ENCODE data around the gene SELE.

SELE gene, protein sequence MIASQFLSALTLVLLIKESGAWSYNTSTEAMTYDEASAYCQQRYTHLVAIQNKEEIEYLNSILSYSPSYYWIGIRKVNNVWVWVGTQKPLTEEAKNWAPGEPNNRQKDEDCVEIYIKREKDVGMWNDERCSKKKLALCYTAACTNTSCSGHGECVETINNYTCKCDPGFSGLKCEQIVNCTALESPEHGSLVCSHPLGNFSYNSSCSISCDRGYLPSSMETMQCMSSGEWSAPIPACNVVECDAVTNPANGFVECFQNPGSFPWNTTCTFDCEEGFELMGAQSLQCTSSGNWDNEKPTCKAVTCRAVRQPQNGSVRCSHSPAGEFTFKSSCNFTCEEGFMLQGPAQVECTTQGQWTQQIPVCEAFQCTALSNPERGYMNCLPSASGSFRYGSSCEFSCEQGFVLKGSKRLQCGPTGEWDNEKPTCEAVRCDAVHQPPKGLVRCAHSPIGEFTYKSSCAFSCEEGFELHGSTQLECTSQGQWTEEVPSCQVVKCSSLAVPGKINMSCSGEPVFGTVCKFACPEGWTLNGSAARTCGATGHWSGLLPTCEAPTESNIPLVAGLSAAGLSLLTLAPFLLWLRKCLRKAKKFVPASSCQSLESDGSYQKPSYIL

DNA sequence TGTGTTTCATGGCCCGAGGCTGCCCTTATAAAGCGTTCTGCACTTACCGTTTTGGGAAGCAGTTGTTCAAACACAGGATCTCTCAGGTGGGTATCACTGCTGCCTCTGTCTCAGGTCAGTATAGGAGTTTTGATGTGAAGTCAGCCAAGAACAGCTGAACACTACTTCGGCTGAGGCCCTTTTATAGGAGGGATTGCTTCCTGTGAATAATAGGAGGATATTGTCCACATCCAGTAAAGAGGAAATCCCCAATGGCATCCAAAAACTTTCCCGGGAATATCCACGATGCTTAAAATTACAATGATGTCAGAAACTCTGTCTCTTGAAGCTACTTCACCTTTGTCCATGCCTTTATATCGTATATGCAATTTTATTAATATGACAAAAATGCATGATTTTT lies at the start of gene SELE:
TSS of gene SELE (minus strand) at position 156 of the 400 bp plus-strand sequence. CDS start 467 bp downstream, outside the sequence.
- no peak for DNase-seq

DNA sequence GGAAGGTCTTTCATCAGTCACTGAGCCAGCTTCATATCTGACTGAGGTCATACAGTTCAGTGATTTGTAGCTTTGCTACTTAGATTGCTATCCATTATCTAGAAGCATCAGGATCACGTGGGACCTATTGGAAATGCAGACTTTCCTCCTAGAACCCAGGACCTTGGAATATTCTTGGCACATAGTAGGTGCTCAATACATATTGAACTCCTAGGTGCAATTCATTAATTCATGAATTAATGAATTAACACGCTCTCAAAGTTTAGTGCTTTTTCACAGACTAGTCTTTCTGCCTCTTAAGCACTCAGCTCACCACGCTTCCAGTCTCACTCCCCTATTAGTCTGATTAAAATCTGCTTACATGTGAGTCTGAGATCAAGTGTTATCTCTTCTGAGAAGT lies 48.7 kb upstream of the SELE start:
- DNase-seq: no peak

DNA sequence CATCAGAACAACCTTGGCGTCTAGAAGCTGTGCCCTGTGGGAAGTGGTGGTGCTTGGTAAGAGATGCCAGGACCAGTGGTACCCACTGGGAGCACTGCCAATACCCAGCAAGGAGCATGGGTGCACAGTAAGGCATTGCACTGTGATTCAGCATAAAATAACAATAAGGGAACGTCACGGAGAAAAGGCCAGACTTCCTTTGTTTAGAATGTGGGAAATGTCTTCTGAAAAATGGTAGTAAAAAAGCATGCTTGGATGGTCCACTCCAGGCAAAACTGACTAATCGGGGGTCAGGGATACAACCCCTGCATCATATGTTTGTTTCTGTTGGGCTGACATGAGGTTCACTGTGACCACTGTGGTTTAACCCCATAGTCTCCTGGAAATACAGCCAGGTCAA lies 46.1 kb upstream of the SELE start:
- no peak for DNase-seq

DNA sequence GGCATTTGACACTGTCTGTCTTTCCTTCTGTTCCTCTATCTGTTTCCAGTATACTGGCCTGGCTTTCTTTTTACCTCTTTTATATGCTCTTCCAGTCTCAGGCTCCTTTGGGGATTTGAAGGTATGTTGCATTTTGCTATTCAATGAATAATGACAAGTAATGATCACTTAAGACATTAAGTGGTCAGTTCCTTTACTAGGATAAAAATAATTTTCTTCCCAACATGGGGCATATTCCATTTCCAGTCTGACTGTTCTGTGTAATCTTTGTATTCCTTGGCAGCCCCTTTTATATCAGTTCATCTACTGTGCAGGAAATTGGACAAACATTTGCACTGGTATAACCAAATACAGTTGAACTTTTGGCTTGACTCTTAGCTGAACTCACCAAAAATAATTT lies 45.3 kb upstream of the SELE start:
- DNase-seq: no peak

DNA sequence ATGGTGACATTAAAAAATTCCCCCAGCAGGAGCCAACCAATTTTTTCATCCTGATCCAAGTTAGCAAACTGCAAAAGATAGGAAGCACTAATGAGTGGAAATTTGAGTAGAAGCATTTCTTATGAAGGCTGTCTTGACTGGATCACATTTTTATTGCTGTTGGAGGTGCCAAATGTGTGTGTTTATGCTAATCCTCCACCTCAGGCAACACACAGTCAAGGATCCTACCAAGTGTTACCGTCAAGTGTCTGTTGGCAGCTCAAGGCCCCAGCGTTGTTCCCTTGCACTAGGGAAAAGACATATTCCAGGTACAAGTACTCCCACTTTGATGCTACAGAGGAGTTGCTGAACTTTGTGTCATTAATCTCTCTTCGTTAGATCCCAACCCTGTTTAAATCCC lies 42.6 kb upstream of the SELE start:
- no peak for DNase-seq

DNA sequence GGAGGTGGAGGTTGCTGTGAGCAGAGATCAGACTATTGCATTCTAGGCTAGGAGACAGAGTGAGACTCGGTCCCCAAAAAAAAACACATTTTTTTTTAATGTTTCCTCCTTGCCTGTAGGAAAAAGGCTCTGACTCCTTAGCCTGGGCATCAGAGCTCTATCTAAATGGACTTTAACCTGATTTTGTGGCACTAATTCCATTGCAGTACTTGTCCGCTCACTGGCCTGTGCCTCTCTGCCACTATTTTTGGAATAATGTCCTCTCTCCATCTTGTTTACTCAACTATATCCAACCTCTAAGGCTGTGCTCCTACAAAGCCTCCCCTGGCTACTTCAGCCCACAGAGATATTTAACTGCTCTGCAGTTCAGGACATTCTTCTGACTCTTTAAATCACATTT lies 34.3 kb upstream of the SELE start:
- no peak for DNase-seq

DNA sequence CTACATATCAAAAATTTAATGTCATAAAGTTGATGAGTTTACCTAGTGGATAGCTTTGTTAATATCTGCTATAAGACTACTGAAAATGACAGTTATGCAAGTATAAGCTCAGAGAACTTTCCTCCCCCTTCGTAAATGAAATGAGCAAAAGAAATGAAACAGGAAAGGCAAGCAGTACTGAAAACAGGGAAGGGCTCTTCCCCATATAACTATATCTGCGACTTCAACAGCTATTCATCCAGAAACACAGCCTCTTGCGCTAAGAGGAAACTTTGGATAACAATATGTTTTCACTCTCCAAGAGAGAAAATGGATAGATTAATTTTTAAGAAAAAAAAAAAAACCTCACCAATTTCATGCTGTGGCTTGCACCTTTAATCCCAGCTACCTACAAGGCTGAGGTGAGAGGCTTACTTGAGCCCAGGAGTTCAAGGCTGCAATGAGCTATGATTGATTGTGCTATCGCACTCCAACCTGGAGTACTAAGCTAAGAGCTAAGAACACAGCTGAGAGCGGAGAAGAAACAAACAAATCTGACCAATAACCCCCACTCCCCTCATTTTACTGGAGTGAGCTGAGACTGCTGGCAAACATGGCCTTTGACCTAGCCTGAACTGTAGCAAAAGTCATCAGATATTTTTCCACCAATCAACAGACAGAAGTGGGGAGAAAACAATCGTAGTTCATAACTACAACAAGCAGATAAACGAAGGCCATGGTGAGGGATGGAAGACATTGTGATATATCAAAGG lies 31.9 kb upstream of the SELE start:
- DNase-seq: no peak

DNA sequence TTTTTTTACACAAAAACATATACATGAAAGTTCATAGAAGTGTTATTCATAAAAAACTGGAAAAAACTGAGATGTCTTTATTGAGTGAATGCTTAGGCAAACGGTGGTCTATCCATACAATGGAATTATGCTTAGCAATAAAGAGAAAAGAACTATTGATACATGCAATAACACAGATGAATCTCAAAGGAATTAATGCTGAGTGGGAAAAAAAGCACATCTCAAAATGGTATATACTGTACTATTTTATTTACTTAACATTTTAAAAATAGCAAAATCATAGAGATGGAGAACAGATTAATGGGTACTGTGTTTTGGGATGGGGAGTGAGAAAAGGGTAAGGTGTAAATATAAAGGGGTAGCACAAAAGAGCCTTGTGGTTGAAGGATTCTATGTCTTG lies 31.0 kb upstream of the SELE start:
- no peak for DNase-seq

DNA sequence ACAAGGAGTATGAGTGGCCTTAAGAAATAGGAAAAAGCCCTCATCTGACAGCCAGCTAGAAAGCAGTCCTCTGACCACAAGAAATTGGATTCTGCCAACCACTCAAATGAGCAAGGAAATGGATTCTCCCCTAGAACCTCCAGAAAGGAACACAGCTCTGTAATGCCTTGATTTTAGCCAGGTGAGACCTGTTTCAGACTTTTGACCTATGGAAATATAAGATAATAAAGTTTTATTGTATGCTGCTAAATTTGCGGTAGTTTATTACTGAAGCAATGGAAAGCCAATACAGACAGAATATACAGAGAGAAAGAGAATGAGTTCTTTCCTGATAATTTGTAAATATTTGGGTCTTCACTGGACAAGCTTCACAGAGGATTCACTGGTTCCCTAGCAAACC lies 28.8 kb upstream of the SELE start:
- DNase-seq: no peak

DNA sequence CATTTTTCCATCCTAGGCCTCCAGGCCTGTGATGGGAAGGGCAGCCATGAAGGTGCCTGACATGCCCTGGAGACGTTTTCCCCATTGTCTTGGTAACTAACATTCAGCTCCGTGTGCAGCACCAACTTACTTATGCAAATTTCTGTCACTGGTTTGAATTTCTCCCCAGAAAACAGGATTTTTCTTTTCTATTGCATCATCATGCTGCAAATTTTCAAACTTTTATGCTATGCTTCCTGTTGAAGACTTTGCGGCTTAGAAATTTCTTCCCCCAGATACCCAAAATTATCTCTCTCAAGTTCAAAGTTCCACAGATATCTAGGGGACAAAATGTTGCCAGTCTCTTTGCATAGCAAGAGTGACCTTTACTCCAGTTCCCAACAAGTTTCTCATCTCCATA lies 25.2 kb upstream of the SELE start:
- DNase-seq: no peak

DNA sequence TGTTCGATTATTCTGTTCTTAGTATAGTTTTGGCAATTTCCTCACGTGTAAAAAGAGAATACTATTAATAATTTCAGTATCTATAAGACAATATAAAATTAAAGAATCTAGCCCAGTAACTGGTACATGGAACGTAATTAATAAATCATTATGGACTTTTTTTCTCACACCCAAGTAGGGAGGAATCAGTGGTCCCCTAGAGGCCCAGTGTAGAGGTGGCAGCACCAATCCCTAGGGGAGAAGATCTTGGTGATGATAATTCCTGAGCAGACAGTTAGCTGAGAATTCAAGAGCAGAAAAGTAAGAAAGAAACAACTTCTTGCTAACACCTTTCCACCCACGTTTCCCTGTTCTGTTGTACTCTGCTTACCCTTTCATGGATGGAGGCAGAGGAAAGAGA lies 19.7 kb upstream of the SELE start:
- no peak for DNase-seq

DNA sequence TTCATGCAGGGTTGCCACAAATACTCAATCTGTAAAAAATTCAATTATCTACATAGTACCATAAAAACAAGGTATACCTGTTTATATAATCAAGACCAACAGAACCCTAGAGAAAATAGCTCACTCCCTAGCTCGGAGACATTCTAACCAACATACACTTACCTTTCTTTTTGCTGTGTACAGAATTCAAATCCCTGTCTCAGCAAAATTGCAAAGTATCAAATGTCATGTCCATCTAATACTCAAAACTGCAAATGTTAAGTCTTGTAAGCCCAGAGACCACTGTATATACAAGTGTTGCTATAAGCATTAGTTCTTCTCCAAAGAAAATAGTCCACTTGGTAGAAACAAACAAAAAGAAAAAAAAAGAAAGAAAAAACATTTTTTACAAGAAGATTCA lies 16.2 kb upstream of the SELE start:
- DNase-seq: no peak

DNA sequence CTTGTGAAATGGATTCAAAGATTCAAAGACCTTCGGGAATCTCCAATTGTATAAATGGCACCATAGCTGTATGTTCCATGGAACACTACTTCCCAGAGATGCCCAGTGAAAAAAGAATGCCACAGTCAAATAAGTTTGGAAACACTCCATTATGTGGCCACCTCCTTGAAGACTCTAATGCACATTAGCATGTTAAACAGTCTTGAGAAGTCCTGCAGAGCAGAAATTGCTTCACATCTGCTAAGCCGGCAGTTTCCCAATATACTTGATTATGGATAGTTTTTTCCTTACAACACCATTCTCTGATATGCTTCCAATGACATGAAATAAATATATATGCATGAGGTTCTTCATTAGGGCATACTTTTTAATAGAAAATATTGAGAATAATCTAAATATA lies 12.7 kb upstream of the SELE start:
- DNase-seq: no peak

DNA sequence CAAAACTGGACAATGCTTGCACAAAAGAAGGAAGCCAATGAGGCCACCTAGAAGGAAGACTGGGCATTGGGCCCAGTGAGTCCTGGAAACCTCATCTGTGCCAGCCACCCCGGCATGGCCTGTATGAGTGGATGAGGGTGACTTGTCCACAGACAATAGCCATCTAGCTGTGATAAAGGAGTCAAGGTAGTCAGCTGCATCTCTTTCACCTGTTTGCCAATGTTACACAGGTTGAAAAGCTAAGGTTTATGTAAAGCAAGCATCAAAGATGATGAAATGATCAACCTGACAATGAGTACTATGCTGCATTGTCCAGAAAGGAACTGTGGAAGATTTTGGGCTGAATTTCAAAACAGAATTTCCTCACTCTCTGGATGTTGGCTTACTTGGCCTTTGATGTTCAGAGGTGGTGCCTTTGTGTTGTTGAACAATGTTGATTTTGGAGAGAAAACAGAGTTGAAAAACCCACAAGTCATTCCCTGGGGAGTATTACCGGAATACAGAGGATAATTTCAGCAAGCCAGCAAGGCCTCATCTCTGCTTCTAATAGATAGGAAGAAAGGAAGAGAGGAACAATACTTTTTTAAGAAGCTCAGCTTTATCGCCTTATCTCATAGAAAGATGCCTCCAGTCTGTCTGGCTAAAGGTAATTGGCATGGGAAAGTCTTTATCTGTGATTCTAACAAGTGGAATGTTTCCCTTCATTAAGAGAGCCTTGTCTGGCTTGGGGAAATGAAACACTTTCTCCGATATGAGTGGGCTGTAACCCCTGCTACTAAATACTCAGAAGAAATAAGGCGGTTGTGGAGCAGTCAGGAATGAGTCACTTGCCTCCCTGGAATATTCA lies 11.4 kb upstream of the SELE start:
- DNase-seq: no peak

DNA sequence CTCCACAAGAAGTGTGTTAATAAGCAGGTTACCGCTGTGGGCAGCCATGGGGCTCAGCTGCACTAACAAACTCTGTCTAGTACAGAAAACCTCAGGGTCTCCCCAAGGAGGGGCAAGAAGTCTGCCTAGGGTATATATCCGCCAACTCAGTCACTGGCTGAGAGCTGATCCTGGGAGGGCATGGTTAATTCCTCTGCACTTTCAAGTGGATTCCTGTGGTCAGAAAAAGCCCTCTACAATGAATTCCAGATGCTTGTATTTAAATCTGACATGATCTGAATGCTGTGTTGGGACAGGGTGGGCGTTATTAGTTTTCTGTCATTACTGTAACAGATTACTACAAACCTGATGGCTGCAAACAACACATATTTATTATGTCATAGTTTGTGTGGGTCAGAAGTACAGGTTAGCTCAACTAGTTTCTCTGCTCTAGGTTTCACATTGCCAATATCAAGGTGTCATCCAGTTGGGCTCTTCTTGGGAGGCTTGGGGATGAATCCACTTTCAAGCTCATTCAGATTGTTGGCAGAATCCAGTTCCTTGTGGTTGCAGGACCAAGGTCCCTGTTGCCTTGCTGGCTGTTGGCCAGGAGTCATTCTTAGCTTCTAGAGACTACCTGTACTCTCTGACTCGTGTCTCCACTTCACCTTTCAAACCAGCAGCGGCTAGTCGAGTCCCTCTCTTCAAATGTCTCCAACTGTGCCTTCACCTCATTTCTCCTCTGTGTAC lies 8.0 kb upstream of the SELE start:
- peak; percentile 22 for DNase-seq

DNA sequence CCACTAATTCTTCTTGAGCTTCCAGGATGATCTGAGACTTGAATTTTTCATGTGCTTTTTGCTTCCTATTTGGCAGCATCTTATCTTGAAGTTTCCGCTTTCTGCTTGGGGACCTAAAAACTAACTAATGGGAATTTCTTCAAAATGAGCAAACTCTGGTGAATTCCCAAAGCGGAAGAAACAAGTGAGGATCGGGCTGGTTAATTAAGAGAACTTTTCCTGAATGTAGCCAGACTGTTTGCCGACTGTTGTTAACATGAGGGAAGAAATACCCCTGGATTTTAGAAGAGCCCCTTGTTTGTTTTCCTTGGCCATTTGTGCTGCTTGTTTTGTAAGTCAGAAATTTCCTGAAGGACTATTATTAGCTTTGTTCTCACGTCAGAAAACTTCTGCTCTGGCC lies 6.1 kb upstream of the SELE start:
- no peak for DNase-seq

DNA sequence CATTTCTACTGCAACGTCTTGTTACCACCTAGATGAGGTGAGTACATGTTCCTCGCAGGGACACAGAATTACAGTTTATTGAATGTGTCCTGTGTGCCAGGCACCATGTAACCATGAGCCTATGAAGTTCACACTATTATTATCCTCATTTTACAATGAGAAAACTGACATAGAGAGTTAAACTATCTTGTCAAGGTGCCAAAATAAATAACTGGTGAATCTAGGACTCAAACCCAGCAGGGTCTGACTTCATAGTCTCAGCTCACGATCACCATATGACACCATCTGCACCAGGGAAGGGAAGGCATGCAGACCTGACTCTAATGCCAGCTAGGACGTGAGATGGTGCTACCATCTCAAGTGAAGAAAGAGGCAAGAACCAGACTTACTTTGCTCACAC lies 2.4 kb downstream of the SELE start:
- DNase-seq: no peak

DNA sequence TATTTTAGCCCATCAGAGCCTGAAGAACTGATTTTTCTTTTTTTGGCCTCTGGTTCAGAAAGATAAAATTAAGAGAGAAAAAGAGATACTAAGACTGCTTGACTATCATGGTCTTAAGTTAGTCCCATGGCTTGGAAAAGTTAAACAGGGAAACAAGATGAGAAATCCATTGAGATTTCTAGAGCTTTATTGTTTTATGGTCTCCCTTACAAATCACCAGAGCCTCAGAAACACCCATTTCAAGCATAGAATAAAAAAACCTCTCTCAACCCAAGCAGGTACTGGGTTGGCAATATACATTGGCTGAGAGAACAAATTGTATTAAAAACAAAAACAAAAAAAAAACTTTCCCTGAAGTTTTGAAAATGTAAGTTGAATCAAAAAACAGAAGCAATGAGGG lies 3.9 kb downstream of the SELE start:
- no peak for DNase-seq

DNA sequence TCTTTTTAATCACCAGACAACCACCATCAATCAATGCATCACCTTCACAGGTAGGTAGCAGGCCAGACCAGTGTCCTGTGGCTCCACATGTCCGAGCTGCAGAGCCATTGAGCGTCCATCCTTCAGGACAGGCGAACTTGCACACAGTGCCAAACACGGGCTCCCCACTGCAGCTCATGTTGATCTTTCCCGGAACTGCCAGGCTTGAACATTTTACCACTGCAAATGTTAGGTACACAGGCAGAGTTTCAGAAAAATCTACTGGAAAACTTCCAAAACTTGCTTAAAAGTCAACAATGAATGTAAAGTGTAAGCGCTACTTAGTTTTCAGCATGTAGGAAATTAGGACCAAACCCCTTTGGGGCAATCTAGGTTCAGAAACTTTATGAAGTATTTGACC lies 6.6 kb downstream of the SELE start:
- DNase-seq: no peak

DNA sequence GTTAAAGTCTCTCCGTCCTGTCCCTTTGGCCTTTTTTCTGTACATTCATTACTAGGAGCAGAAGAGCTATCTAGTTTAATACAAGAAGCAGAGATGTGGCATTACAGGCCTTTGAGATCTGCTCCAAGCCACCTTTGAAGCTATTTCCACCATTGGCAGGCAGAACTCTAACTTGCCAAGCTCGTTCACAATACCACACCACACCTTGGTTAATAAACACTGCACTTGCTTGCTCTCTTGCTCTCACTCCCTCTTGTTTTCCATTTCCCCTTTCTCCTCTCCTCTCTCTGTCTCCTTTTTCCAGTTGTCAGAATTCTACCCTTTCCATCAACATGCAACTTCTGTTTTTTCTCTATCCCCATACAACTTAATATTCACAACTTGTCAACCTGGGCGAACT lies 7.0 kb downstream of the SELE start:
- DNase-seq: no peak

DNA sequence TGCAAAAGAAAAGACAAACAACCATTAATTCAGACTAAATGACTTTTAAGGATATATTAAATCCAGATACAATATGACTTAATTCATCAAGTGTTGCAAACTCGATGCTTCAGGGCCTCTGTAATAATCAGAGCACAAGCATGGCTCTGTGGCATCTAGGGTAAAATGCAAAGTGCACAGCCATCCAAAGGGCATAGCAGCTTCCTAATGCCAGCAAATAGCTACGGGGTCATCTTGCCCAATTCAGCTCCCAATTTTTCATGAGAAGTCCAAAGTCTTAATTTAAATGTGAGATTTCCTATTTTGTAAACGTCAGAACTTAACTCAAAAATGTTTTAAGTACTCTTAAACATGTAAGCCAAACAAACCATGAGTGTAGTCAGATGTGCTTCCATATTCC lies 7.9 kb downstream of the SELE start:
- no peak for DNase-seq

DNA sequence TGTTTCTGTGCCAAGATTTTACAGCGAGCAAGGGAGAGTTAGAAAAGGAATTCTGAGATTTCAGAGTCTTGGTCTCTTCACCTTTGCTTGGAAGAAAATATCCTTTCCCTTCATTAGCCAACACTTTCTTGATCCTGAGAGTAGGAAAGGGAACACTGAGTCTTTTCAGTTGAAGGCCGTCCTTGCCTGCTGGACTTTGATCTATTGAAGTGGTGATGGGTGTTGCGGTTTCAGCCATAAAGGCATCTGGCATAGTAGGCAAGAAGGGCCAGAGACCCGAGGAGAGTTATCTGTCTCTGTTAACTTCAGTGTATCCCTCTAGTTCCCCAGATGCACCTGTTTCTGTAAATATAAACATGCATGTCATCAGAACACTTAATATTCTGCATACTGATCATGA lies 9.7 kb downstream of the SELE start:
- no peak for DNase-seq

DNA sequence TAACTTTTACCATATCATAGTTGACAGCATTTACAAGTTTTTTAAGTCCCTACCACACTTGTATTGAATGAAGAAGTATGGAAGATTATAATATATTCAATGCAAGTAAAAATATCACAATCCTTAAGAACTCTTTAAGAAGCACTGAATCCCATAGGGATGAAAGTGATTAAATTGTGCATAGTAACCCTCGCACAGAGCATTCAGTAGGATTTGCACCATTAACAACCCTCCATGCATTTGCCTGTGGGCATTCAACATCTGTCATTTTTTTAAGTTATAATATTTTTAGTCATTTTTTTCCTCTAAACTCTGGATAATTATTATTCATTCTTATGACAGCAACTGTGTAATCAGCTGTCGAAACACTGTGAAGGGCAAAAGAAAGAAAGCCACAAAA lies 10.1 kb downstream of the SELE start:
- no peak for DNase-seq

All from right hindlimb (tissue), 1 donor.